Ramos (cell line): ENCODE measurements around the gene MB.
"Not testable (repeated sequence)": the region's sequence is repeated elsewhere in the genome, so short reads cannot be mapped to it uniquely, and the experiment has no call there.

Experiments
- in situ Hi-C: fragments of 300-500 bp; cut with MboI; formaldehyde crosslinking; loops from one replicate; pipeline ENCODE4 v1.14.3; 2022; ENCODE audit warnings: low sequenced_read_pairs; ENCODE audit not compliant: unreplicated experiment

MB gene

DNA sequence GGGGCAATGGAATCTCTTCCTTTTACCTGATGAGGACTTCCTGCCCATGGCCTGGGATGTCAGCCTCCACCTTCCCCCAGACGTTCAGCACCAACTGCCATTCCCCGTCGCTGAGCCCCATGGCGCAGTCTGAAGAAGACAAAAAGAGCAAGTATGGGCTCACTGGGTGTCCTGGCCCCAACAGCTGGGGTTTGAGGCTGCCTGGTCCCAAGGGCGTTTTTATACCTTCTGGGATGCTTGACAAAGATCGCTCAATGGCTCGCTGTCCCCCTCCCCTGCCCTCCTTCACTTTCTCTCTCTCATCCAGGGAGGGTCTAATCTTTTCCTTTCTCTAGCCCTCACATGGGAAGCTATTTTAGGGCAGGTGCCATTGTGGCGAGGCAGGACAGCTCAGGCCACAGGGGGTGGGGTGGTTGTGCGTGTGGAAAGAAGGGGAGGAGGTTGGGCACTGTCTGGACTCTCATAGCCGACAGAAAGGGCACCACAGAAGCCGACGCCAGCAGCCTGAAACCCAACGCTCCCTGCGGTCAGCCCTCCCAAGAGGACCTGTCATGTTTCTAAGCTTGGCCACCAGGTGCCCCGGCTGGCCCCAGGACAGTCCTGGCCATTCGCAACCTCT lies at the start of gene MB:
Gene MB (minus strand): TSS at position 193 of the 619 bp plus-strand sequence. CDS start 72 bp downstream, at position 121.
- in situ Hi-C loops: no loop called here

DNA sequence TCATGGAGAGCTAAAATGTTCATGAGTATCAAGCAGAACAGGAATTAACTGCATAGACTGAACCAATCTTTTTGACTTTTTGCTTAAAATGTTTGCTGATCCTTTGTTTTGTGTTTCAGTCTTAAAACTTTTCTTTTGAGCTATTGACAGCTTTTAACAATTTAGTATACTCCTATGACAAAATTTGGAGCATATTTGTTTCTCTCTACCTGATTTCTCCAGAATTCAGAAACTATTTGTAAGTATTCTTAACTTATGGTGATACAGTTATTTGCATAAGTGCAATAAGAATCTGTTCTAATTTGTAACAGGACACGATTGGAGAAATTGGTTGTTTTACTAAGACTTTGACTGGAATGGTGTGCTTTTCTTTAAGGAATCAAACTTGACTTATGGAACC lies 49.6 kb upstream of the MB start:
- in situ Hi-C loops: not testable (repeated sequence)

DNA sequence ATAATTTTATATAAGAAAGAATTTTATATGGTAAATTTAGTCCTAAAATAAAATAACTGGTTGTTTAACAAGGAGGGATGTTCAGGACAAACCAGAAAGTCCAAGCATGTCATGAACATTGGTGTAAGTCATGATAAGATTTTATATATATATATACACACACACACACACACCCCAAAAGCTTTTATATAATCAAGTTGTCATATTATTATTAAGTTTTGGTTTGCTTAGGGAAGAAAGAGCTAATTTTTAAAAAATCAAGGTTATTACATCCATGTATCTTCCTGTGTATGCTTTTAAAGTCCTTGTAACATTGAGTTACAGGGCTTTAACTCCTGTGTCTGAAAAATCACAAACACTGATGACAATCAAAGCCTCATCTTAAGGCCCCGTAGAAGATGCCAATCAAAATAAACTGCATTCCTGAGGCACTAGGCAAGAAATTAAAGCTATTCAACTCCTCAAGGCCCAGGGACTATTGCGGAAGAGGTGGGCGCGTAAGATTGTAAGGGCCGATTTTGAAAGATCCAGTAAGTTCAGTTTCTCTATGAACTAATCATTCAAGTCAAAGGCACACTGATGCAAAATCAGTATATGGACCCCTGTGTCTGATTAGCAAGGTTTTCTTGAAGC lies 47.9 kb upstream of the MB start:
- in situ Hi-C loops: no loop called here

DNA sequence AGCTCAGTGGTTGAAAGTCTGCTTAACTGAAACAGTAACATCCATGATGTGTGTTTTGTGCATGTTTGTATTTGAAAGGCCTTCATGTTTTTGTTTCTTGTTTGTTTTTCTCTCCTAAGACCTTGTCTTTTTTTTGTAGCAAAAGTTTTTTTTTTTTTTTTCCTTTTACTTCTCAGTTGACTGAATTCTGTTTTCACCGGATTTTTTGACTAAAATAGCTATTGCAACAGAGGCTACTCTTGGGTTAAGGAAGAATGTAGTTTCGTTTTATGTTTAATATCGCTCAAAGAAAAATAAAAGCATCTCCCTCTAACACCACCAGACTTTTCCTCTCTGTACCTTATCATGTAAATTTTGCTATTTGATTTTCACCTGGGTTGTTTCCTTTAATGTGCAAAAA lies 46.2 kb upstream of the MB start:
- in situ Hi-C loops: no loop called here

DNA sequence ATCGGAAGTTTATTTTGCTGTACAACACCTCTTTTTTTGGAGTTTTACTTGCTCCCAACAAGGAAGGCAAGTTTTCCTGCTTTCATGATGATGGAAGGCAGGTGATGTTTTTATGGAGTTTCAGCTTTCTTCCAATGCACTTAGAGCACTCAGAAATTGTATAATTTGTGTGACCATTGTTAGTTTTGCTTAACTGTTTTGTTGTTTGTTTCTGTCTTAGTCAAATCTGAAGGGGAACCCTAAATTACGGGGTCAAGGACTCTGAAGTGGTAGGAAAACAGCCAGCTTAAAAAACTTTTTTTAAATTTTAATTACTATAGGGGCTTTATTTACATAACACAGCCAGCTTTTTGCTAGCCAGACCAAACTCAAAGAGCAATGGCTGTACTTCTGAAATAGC lies 45.8 kb upstream of the MB start:
- in situ Hi-C loops: no loop called here

DNA sequence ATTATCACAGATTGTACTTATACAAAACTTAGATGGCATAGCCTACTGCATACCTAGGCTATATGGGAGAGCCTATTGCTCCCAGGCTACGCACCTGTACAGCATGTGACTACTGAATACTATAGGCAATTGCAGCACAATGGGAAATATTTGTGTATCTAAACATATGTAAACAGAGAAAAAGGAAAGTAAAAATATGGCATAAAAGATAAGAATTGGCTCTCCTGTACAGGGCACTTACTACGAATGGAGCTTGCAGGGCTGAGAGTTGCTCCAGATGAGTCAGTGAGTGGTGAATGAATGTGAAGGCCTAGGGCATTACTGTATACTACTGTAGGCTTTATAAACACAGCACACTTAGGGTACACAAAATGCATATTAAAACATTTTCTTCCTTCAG lies 44.3 kb upstream of the MB start:
- in situ Hi-C loops: no loop called here

DNA sequence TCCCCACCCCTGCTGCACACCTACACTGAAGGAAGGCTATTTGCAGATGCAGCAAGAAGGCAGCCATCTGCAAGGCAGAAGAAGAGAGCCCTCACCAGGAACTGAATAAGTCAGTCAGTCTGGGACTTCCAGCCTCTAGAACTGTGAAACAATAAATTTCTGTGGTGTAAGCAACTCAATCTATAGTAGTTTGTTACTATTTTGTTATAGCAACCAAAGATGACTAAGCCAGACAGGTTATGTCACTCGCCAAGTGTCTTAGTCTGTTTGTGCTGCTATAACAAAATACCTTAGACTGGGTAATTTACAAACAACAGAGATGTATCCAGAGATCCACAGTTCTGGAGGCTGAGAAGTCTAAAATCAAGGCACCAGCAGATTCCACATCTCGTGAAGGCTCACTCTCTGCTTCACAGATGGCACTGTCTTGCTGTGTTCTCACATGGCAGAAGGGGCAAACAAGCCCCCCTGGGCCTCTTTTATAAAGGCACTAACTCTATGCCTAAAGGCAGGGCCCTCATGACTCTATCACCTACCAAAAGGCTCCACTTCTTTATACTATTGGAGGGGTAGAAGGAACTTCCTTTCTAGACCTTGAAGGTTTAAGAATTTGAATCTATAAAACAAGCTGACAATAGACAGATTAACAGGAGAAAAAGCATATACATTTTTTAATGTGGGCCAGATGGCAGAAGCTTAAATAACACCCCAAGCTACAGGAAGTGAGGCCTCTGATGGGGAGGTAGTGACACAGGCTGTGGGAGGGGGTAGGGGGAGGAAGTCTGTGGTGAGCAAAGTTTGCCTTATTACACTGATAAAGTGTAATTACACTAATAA lies 43.4 kb upstream of the MB start:
- in situ Hi-C loops: no loop called here

DNA sequence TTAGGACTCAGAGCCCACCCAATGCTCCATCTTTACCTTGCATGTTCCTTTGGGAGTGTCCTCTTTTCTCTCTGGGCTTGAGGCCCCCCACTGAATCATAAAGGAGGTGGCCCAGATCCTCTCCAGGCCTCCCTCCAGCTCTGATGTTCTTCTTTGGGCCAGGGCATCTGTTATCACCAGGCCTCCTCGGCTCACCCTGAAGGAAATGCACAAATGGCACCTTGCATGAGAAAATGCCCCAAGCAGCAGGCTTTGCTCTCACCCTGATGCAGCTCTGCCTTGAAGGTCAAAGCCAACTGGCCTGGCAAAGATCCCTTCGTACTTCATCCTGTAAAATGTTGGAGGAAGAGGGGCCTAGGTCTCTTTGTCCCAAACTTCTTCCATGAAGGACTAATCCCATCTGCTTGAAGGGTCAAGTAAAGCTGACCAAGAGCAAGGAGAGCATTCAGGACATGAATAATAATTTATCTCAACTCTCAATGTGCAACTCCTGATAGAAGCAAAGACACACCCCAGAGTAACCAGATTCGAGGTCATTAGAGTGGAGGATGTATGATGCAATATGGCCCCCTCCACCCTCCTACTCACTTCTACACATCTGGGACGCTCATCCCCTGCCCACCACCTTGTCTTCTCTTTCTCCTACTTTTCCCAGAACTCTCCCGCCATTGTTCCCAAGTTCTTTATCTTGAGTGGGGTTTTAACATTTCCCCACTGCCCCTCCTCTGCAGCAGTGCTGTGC lies 40.6 kb upstream of the MB start:
- in situ Hi-C loops: no loop called here

DNA sequence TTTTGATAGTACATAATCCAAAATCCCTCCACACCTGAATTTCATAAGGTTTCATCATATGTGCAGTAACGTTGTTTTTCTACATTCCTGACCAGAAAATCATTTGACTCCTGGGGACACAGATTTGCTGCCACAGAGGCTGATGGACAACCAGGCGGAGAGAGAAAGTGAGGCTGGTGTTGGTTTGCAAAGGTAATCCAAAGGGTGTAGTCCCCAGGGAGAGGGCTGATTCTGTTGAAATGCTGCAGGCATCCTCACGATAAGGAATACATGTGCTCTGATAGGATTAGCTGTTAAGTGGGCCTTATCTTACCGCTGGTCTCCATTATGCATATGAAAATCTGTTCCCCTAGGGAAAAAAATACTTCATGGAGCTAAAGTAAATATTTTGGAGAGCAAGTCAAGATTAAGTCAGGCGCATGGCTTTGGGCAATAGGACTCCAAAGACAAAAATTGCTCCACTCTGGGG lies 39.2 kb upstream of the MB start:
- in situ Hi-C loops: no loop called here

DNA sequence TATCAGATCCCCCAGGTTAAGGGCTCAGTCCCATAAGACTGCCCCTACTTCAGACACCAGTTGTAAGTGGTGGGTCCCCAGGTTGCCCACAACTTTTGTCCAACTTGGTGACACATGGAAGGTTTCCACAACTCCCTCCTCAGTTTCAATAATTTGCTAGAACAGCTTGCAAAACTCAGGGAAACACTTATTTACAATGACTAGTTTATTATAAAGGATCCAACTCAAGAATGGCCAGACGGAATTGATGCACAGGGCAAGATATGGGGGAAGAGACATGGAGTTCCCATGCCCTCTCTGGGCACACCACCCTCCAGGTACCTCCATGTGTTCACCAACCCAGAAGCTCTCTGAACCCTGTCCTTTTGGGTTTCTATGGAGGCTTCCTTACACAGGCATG lies 36.7 kb upstream of the MB start:
- in situ Hi-C loops: no loop called here

DNA sequence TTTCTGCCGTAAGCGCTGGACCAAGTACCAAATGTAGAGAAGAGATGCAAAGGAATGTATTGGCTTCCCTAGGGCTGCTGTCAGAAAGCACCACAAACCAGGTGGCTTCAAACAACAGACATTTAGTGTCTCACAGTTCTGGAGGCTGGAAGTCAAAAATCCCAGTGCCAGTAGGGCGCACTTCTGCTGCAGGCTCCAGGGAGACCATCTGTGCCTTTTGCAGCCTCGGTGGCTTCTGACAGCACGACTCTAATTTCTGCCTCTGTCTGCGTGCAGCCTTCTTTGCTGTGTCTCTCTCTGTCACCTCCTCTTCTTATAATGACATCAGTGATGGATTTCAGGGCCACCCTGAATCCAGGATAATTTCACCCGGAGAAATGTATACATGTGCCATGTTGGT lies 34.0 kb upstream of the MB start:
- in situ Hi-C loops: no loop called here

DNA sequence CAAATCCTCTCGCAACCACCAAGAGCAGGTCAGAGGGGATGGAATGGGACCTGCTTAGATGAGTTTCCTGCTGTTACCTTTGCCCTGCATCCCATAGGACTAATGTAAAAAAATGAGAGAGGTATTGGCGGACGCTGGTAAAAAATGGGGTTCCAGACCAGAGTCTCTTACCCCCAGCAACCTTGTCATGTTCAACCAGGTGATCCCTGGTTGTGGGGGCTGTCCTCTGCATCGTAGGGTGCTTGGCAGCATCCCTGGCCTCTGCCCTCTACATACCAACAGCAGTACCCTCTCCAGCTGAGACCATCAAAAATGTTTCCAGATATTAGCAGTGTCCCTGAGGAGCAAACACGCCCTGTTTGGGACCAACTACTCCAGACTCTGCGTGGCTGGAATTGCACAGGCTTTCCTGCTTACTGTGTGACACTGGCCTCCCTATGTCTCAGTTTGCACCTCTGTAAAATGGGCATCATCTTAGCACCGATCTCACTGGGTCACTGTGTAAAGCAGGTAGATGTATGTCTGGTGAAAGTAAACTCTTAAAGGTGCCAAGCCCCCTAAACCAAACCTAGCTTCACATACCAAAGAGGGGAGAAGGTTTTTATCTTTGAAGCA lies 32.6 kb upstream of the MB start:
- in situ Hi-C loops: no loop called here

DNA sequence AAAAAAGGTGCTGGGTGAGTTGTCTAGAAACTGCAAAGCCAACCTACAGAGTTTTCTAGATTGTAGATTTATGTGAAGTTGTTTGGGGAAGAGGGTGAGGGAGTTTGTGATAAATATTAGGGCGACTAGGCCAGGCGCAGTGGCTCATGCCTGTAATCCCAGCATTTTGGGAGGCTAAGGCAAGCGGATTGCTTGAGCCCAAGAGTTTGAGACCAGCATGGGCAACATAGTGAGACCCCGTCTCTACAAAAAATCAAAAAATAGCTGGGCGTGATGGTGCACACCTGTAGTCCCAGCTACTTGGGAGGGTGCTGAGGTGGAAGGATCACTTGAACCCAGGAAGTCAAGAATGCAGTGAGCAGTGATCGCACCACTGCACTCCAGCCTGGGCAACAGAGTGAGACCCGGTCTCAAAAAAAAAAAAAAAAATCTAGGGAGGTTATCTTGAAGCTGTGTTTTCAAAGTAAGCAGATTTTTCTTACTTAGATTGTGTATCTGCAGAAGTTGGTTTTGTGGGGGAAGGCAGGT lies 32.0 kb upstream of the MB start:
- in situ Hi-C loops: no loop called here

DNA sequence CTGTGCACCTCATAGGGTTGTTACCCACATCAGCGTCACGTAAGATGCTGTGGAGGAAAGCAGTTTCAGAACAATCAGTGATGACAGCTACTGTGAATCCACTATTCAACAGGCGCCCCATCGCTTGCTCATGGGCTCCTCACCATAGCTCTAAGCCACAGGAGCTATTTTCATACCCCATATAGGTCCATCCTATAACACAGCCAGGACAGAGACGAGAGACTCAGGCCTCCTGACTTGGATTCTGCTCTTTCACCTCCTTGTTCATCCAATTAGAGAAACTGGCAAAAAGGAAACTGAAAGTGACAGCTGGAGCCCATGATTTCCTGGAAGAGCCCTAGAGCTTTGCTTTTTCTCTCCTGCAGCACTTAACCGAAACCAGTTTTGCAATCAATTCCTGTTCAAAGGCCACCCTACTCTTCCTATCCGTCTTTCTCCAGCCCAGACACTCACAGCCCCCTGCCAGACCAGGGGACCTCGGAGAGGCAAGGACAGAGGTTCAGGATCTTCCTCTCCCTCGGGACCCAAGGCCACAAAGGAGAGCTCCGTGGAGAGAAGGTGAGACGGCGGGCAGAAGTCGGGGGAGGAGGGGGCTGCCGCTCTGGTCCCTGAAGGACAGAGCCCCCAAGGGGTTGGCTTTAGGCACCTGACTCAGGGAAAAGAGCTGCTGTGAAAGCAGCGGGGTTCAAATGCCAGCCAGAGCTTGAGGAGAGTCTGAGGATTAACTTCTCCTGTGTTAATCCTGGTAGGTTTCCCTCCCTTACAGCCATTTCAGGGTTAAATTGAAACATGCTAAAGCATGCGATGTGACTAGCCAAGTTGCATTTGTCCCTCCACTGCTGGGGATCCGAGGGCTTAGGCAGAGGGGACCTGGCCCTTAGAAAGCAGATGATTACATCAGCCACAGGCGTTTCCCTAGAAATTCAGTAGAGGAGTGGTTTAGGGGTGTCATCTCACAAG lies 31.2 kb upstream of the MB start, which contains the start of gene APOL6:
Gene APOL6 (plus strand): TSS at position 381 of the 960 bp plus-strand sequence. CDS start 7,980 bp downstream, outside the sequence.
- in situ Hi-C loops: no loop called here

DNA sequence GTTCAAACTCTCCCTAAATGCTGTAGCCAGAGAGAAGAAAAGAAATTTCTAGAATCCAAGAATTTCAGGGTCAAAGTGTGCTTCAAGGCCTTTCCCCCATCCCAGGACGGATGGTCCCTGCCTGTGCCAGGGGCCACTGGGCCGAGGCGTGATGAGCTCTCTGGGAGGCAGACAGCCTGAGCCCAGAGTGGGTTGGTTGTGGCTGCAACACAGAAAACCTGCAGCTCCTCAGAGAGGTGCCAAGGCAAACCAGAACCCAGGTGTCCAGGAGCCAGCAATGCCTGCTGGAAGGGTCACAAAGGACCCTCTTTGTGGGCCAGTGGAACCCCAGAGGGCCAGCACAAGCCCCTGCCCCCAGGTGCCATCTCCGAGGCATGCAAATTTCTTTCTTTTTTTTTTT lies 28.5 kb upstream of the MB start:
- in situ Hi-C loops: no loop called here

DNA sequence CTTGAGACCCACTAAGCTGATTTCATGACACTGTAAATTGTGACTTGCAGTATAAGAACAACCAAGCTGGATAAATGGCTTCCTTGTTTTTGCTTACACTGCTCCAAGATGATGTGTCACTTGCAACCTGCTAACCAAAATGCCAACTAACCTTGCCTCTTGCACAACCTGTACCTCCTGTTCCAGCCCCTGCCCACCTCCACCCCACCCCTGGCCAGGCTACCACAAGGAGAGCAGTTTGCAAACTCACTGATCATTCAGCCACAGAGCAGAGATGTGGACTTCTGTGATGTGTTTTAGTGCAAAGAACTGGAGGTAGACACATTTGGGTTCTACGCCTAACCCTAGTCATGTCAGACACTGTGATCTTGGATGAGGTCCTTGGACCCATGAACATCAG lies 26.9 kb upstream of the MB start:
- in situ Hi-C loops: no loop called here

DNA sequence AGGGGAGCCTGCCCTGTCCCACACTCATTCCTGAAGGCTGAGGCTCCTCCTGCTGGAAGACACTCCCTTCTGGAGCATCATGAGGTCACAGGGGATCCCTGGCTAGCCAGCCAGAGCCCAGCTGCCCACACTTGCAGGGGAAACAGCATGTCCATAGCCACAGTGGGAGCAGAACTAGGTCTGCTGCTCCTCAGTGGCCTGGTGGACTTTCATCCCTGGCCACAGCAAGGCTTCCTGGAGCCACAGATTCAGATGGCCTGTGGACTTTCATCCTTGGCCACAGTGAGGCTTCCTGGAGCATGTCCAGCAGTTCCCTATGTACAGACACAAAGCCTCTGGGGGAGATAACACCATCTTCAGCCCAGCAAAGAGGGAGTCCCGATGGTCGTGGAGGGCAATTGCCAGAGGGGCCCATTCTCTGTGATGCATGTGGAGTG lies 25.2 kb upstream of the MB start:
- in situ Hi-C loops: no loop called here

DNA sequence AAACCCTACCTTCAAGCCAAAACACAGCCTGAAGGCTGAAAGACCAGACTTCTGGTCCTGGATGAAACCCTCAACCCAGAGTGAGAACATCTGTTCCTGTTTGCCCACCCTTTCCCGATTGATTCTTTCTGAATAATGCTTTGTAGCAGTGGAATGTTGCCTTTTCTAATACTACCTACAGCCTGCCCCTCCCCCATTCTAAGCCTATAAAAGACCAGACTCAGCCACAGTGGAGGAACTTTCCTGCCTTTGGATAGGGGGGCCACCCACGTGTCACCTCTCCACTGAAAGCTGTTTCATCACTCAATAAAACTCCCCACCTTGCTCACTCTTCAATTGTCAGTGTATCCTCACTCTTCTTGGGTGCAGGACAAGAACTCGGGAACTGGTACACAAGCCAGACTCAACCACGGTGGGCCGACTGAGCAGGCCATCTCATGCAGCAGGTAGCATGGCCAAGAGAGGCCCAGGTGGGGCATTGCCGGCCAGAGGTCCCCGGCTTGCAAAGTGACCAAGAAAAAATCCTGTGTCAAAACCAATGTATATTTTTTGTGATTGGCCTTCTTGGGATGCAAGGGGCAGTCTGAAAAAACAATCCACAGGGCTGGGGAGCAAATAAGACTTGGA lies 24.5 kb upstream of the MB start:
- in situ Hi-C loops: no loop called here
